Ascending aorta (tissue), 2 donors: Measurements from ENCODE around the gene ARHGAP31. TPM values are rescaled to one million over a fixed set of nuclear protein-coding genes. Genes with fewer than 3 reads are reported as not detected.

Experiments
- DNase-seq, 2 donors: peaks; one replicate each; pipeline ENCODE4 v3.0.0-alpha.2; 2019; ENCODE audit warnings: low spot score in 2 of 2
- H3K27ac ChIP-seq, 2 donors: fragments of 200-600 bp; sonication (generic); one replicate each; pipeline ENCODE4 v1.5.1; 2016 to 2017; ENCODE audit warnings: mild to moderate bottlenecking in 1 of 2
- H3K27me3 ChIP-seq: fragments of 200-600 bp; sonication (generic); one replicate; pipeline ENCODE4 v1.5.1; 2017
- H3K36me3 ChIP-seq, 2 donors: fragments of 200-600 bp; sonication (generic); one replicate each; pipeline ENCODE4 v1.5.1; 2016
- H3K4me1 ChIP-seq, 2 donors: fragments of 200-600 bp; sonication (generic); one replicate each; pipeline ENCODE4 v1.5.1; 2016 to 2017; ENCODE audit warnings: mild to moderate bottlenecking in 1 of 2
- H3K4me3 ChIP-seq, 2 donors: fragments of 200-600 bp; sonication (generic); one replicate each; pipeline ENCODE4 v1.5.1; 2016 to 2017; ENCODE audit warnings: mild to moderate bottlenecking in 1 of 2
- H3K9me3 ChIP-seq, 2 donors: fragments of 200-600 bp; sonication (generic); one replicate each; pipeline ENCODE4 v1.5.1; 2016
- CTCF ChIP-seq, 3 experiments: fragments of 200-600 bp in 2 of 3; fragments of 450-650 bp in 1 of 3; sonication (generic) in 2 of 3; IDR thresholded peaks; one replicate each; pipeline ENCODE4 v1.5.1; 2016 to 2019; ENCODE audit warnings: antibody characterized with exemption in 3 of 3, mild to moderate bottlenecking in 1 of 3, moderate library complexity in 1 of 3
- intact Hi-C: fragments of 100-400 bp; cut with DNase I; formaldehyde crosslinking; loops from one replicate; pipeline ENCODE4 v1.15.1; 2023
- total RNA-seq: library from RNA; depleted of rRNA; stranded (reverse); fragments of >200 nt; gene quantifications from one replicate; pipeline ENCODE4 v1.1.0, GENCODE V29; 2016

Gene ARHGAP31
- total RNA-seq, 1 donor from 2014 or later = 31.4 TPM

- no peaks in the 10 kb centered on the region for H3K4me1 ChIP-seq
- no peaks in the 10 kb centered on the region for H3K9me3 ChIP-seq
- no peak for DNase-seq
- peaks cover 46 to 70% of the 10 kb centered on the region in 2 donors for H3K36me3 ChIP-seq
- no peak for TF ChIP-seq CTCF (IDR thresholded peaks at IDR 0.05)
- no peak overlapping the region for H3K4me3 ChIP-seq
- no peaks in the 10 kb centered on the region for H3K27me3 ChIP-seq
- intact Hi-C loops = no loop called here
- no peak overlapping the region for H3K27ac ChIP-seq
Observed at GRCh38 chr3:119443179-119443578, 149.0 kb downstream of the ARHGAP31 start.

GRCh38 chr3:119444590-119444989 is 150.4 kb downstream of the ARHGAP31 start:
- peaks cover 55 to 79% of the 10 kb centered on the region in 2 donors for H3K36me3 ChIP-seq
- H3K27me3 ChIP-seq = no peaks in the 10 kb centered on the region

GRCh38 chr3:119453822-119454221 is 159.6 kb downstream of the ARHGAP31 start:
- Histone ChIP-seq H3K9me3 (no peaks in the 10 kb centered on the region), H3K27ac (no peak overlapping the region), H3K36me3 (peaks cover 66 to 86% of the 10 kb centered on the region in 2 donors), H3K4me1 (no peaks in the 10 kb centered on the region), H3K27me3 (no peaks in the 10 kb centered on the region), H3K4me3 (no peak overlapping the region)
- DNase-seq = no peak
- intact Hi-C loops = no loop called here
- no peak for TF ChIP-seq CTCF (IDR thresholded peaks at IDR 0.05)

More at GRCh38 chr3:119444590-119444989, 150.4 kb downstream of the ARHGAP31 start:
- Histone ChIP-seq H3K4me3 (no peak overlapping the region), H3K9me3 (no peaks in the 10 kb centered on the region), H3K27ac (no peak overlapping the region), H3K4me1 (no peaks in the 10 kb centered on the region)
- no peak for DNase-seq
- no peak for TF ChIP-seq CTCF (IDR thresholded peaks at IDR 0.05)
- intact Hi-C loops = no loop called here

GRCh38 chr3:119456469-119456868 is 162.3 kb downstream of the ARHGAP31 start:
- peaks cover 55 to 84% of the 10 kb centered on the region in 2 donors for H3K36me3 ChIP-seq
- no peak overlapping the region for H3K27ac ChIP-seq
- no peak for TF ChIP-seq CTCF (IDR thresholded peaks at IDR 0.05)
- H3K4me3 ChIP-seq = no peak overlapping the region
- intact Hi-C loops = no loop called here
- H3K4me1 ChIP-seq = peaks cover 0 to 8% of the 10 kb centered on the region in 2 donors
- no peaks in the 10 kb centered on the region for H3K9me3 ChIP-seq
- DNase-seq = no peak
- H3K27me3 ChIP-seq = no peaks in the 10 kb centered on the region

GRCh38 chr3:119457246-119457645 is 163.1 kb downstream of the ARHGAP31 start:
- Histone ChIP-seq H3K27ac (no peak overlapping the region), H3K27me3 (no peaks in the 10 kb centered on the region), H3K4me1 (peaks cover 4 to 15% of the 10 kb centered on the region in 2 donors), H3K4me3 (no peak overlapping the region), H3K9me3 (no peaks in the 10 kb centered on the region), H3K36me3 (peaks cover 52 to 80% of the 10 kb centered on the region in 2 donors)
- no peak for TF ChIP-seq CTCF (IDR thresholded peaks at IDR 0.05)
- intact Hi-C loops = no loop called here
- DNase-seq = no peak
